GM18907 (cell line): ENCODE results near the gene ZNF654.
"Not testable (repeated sequence)": the region's sequence is repeated elsewhere in the genome, so short reads cannot be mapped to it uniquely, and the experiment has no call there.

Experiments used
- ATAC-seq: cut with Tn5 transposase; IDR thresholded peaks from one replicate; pipeline ENCODE4 v1.9.1; 2021; ENCODE audit warnings: mild to moderate bottlenecking, moderate library complexity; ENCODE audit not compliant: unreplicated experiment

Gene ZNF654

DNA sequence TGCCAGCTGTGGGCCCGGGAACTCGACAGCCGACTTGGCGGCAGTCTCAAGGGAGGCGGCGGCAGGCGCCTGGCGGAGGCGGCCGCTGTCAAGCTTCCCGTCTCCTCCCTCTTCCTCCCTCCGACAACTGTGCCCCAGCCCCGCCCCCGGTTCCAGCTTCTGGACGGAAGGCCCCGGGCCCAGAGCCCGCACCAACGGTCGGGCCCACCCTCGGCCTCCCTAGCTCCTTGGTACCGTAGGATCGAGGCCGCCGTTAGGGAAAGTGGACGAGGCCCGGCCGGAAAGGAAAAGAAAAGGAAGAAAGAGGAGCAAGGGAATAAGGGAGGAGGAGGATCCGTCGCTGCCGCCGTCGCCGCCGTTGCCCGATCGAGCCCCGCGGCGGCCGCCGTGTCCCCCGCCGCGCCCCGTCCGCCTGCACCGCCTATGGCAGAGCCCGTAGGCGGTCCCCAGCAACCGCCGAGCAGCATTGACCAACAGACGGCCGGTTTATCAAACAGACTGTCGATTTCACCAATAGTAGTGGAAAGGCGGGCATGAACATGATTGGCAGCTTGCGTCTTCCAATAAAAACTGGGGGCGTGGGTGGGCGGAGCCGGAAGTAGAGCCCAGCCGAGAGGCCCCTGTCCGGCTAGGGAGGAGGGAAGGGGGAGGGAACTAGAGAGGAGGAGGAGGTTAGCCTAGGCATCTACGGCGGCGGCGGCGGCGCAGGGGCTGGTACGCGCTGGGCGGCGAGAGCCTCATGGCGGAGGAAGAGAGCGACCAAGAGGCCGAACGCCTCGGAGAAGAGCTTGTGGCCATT, at the start of gene ZNF654, which contains the start of gene CGGBP1:
TSS of gene ZNF654 (plus strand) at position 675 of the 799 bp plus-strand sequence. CDS start at position 740, 65 bp downstream.
TSS of gene CGGBP1 (minus strand) at position 425 of the 799 bp plus-strand sequence. CDS start 3,029 bp downstream, outside the sequence.
- ATAC-seq = peak; percentile 97

DNA sequence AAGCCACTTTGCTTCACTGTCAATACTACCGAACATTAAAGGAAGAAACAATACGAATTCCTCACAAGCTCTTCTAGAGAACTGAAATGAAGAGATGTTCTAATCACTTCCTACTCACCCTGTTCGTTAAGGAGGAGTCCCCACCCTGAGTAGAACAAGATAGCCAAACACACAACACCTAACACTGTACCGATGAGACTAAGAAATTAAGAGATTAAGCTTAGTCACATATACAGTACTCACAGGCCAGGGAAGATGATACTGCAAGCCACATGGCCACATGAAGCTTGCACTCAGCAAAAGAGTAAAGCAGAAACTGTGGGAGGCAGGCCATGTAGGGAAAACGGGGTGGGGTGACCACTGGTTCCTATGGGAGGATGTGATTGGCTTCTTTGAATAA, 48.2 kb upstream of the ZNF654 start:
- no peak for ATAC-seq

GRCh38 chr3:88013592-88013991, 45.5 kb upstream of the ZNF654 start:
- ATAC-seq = no peak

- ATAC-seq = not testable (repeated sequence)
These were observed 43.4 kb upstream of the ZNF654 start for GRCh38 chr3:88015656-88016055.

DNA sequence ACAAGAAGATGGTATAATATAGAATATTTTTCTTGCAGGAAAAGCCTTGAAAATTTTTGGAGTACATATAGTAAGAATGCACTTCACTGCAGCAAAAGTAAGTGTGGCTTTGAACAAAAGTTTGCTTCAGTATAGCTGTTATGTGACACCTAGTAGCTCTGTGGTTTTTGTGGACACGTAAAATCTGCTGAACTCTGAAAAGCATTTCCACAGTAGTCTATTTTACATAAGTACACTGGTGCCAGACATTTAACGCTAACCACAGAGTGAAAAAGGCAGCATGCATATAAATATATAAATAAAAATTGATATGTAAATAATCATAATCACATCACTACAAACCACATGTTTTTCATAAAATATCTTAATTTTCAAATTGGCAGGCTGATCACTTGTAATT, 40.0 kb upstream of the ZNF654 start:
- ATAC-seq = peak; percentile 97

GRCh38 chr3:88025001-88025552, 34.0 kb upstream of the ZNF654 start:
- no peak for ATAC-seq

DNA sequence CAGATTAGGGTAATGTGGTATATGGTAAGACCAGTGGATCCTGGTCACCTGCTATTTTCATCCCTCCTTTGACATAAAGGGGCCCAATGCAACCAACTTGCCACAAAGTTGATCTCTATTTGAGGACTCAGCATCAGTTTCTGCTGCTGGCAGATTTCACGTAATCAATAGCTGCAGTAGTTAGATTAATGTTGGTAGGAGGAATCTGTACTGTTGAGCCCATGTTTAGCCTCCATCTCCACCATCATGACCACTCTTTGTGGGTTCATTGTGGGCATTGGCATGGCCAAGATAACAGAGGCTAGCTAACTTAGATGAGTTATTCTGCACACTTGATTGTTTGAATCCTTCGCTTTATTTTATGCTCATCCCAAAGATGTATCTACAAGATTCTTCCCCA, 30.2 kb upstream of the ZNF654 start:
- ATAC-seq = no peak

GRCh38 chr3:88030210-88030609, 28.8 kb upstream of the ZNF654 start:
- ATAC-seq = no peak

GRCh38 chr3:88031642-88032077, 27.4 kb upstream of the ZNF654 start:
- peak; percentile 90 for ATAC-seq

DNA sequence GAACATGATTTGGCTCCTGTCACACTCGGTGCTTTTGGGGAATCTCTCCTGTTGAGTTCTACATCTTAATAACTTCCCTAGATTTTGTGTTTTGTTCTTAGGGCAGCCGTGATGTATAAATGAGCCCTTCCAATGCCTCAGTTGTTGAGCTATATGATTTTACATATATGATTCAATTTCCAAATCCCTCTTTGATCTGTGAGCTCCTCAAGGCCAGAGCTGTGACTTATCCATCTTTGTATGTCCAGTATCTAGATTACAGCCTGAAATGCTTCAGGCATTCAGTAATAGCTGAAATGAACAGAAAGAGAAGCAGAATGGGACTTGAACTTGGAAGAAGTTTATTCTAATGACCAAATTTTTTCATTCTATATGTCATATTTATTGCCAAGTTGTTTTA, 26.8 kb upstream of the ZNF654 start:
- peak; percentile 12 for ATAC-seq

- ATAC-seq = no peak
These were observed 26.0 kb upstream of the ZNF654 start for GRCh38 chr3:88033079-88033478.

DNA sequence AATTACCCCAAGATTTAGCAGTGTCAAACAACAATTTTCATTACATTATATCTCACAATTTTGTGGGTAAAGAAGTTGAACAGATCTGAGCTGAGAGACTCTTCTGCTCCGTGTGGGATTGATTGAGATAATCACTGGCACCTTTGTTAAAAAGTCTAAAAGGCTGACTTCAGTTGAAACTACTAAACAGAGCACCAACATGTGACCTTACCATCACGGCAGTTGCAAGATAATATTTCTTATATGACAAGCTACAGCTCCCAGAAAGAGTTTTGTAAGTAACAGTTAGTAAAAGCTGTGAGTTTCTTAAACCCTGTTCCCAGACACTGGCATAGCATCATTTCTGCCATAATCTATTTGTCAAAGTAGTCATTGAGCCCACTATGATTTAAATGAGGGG, 25.2 kb upstream of the ZNF654 start:
- no peak for ATAC-seq

GRCh38 chr3:88034491-88035275, 24.4 kb upstream of the ZNF654 start:
- no peak for ATAC-seq

- no peak for ATAC-seq
These were observed 22.8 kb upstream of the ZNF654 start for GRCh38 chr3:88036221-88036620.

DNA sequence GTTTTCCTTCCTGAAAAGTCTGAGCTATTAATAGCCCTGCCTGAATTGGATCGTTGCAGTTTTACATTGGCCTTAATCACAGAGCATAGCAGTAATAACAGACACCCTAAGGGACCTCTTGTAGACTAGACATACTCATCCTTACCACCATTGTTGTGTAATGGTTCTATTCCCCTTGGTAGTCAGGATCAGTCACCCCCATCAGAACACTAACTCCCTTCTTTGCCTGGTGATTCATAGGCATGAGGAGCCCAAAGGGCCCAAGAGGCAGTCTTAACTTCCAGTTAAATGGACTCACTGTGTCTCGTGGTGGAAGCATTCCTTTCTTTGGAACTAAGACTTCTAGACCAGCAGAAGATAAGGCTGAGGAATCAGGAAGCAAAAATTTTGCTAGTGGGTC, 20.5 kb upstream of the ZNF654 start:
- ATAC-seq = no peak

DNA sequence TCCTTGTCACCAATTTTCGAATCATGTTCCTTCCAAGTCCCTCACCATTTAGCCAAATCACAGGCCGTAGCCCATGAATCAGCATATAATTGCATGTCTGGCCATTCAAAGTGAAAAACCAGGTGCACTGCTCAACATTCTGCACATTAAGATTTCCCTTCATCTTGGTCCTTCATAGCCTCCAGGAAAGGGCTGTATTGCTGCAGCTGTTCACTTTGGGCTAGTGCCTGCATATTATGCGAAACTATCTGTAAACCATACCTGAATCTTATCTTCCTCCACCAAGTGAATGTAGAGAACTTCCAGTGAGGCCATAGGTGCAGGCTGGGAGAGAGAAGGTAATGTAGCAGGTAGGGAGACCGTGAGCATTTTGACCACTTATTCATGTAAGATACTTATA, 18.5 kb upstream of the ZNF654 start:
- ATAC-seq = no peak

- ATAC-seq = no peak
These were observed 18.1 kb upstream of the ZNF654 start for GRCh38 chr3:88041005-88041404.

GRCh38 chr3:88044411-88044810, 14.6 kb upstream of the ZNF654 start:
- ATAC-seq = no peak

- no peak for ATAC-seq
These were observed 12.3 kb upstream of the ZNF654 start for GRCh38 chr3:88046766-88047165.

DNA sequence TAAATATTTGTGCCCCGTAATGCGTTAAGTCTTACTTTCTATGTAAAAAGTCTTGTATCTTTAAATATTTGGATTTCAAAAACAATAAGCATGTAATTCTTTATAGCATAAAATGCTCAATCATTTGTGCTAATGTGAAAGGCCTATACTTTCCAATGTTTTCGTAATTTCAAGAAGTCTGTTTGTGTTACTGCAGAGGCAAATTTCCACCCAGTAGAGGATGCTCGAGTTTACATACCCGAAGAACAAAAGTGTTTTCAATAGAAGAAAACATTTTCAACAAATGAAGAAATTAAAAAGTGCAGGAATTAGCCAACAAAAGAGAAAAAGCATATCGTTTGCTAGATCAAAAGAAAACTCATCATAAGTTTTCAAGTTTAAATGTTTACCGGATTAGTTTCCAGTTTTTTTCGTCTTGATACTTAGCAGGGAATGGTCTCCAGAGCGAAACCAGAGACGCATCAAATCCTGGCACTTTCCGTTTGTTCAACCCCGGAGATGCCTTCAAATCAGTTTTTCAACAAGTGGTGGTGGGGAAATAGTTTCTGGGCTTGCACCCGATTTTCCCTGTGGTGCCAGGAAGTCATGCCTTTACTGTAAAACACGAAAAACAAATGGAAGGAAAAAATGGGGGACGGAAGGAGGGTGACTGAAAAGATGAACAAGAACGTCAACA, 1.3 kb upstream of the ZNF654 start:
- no peak for ATAC-seq

DNA sequence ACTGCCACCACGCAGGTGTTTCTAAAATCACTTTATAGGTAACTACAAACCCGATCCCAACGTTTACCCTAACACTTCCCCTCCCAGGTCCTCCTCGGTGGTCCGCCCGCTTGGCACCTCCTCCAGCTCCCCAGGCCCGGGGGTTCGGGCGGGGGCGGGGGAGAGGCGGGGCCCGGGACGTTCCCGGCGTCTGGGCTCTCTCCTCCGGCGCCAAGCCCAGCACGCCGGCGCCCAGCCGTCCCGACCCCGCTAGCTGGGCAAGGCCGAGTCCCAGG, 812 bp upstream of the ZNF654 start:
- ATAC-seq = no peak
